Neural cell (in vitro differentiated cells): ENCODE results near the gene ARPC4. TPM values are rescaled to one million over a fixed set of nuclear protein-coding genes. Genes with fewer than 3 reads are reported as not detected.

Experiments used
- H2AFZ ChIP-seq: fragments of 200-600, 300-800 bp; sonication (generic), shearing (Covaris generic); 2 replicates; pipeline ENCODE4 v1.6.0; 2014; ENCODE audit warnings: low read depth, mild to moderate bottlenecking, antibody characterized with exemption, low read length, moderate library complexity
- H3F3A ChIP-seq: fragments of 200-600 bp; shearing (Covaris generic); 2 replicates; pipeline ENCODE4 v1.6.1; 2016; ENCODE audit warnings: mild to moderate bottlenecking, moderate library complexity, mixed read lengths, antibody characterized with exemption, low read length; ENCODE audit not compliant: insufficient read depth, poor library complexity, severe bottlenecking
- H3K27ac ChIP-seq: fragments of 200-600, 300-800 bp; sonication (generic), shearing (Covaris generic); 2 replicates; pipeline ENCODE4 v1.5.1; 2014; ENCODE audit warnings: mild to moderate bottlenecking, low read length, moderate library complexity
- H3K27me3 ChIP-seq: fragments of 300-800, 200-600 bp; sonication (generic), shearing (Covaris generic); 2 replicates; pipeline ENCODE4 v1.6.0; 2014; ENCODE audit warnings: mild to moderate bottlenecking, low read depth, low read length, moderate library complexity; ENCODE audit not compliant: insufficient read depth
- H3K36me3 ChIP-seq: fragments of 300-800, 200-600 bp; sonication (generic), shearing (Covaris generic); 2 replicates; pipeline ENCODE4 v1.5.1; 2014; ENCODE audit warnings: mild to moderate bottlenecking, antibody characterized with exemption, low read length, moderate library complexity; ENCODE audit not compliant: insufficient read depth
- H3K4me2 ChIP-seq: fragments of 300-800, 200-600 bp; sonication (generic), shearing (Covaris generic); 2 replicates; pipeline ENCODE4 v1.6.0; 2014; ENCODE audit warnings: mild to moderate bottlenecking, low read length
- H3K4me3 ChIP-seq: fragments of 300-800, 200-600 bp; sonication (generic), shearing (Covaris generic); 2 replicates; pipeline ENCODE4 v1.5.1; 2014; ENCODE audit warnings: mild to moderate bottlenecking, low read length, moderate library complexity
- H3K79me2 ChIP-seq: fragments of 200-600 bp; shearing (Covaris generic); replicated peaks from 2 replicates; pipeline ENCODE4 v1.6.0; 2014; ENCODE audit warnings: mild to moderate bottlenecking, low read length, moderate library complexity; ENCODE audit not compliant: insufficient read depth
- H3K9ac ChIP-seq: fragments of 300-800, 200-600 bp; sonication (generic), shearing (Covaris generic); 2 replicates; pipeline ENCODE4 v1.6.1; 2016; ENCODE audit warnings: mild to moderate bottlenecking, low read length, mixed read lengths
- H3K9me2 ChIP-seq: fragments of 200-600 bp; shearing (Covaris generic); 2 replicates; pipeline ENCODE4 v1.6.1; 2016; ENCODE audit warnings: mild to moderate bottlenecking, low read length, mixed read lengths; ENCODE audit not compliant: insufficient read depth
- H3K9me3 ChIP-seq: fragments of 200-600, 300-800 bp; sonication (generic), shearing (Covaris generic); 2 replicates; pipeline ENCODE4 v1.6.1; 2016; ENCODE audit warnings: mild to moderate bottlenecking, mixed run types, low read length, moderate library complexity, mixed read lengths
- H4K20me1 ChIP-seq: fragments of 200-600 bp; shearing (Covaris generic); 2 replicates; pipeline ENCODE4 v1.6.1; 2016; ENCODE audit warnings: mild to moderate bottlenecking, mixed run types; ENCODE audit not compliant: insufficient read depth
- CTCF ChIP-seq: fragments of 450-650 bp; IDR thresholded peaks from 2 replicates; pipeline ENCODE4 v1.5.1; 2014; ENCODE audit warnings: antibody characterized with exemption, mild to moderate bottlenecking, moderate library complexity; ENCODE audit not compliant: poor library complexity, severe bottlenecking
- EP300 ChIP-seq: fragments of 450-650 bp; conservative IDR thresholded peaks from 2 replicates; pipeline ENCODE4 v1.6.1; 2014; ENCODE audit warnings: antibody characterized with exemption, mild to moderate bottlenecking, moderate library complexity; ENCODE audit not compliant: poor library complexity, severe bottlenecking
- EZH2 ChIP-seq: fragments of 200-600, 300-800 bp; shearing (Covaris generic), sonication (generic); IDR thresholded peaks from 2 replicates; pipeline ENCODE4 v1.6.1; 2014; ENCODE audit warnings: antibody characterized with exemption, low read length, borderline replicate concordance, mild to moderate bottlenecking; ENCODE audit not compliant: insufficient read depth, poor library complexity, severe bottlenecking
- MXI1 ChIP-seq: fragments of 450-650 bp; conservative IDR thresholded peaks from 2 replicates; pipeline ENCODE4 v1.6.1; 2014; ENCODE audit warnings: antibody characterized with exemption, mild to moderate bottlenecking; ENCODE audit not compliant: poor library complexity, severe bottlenecking
- POLR2AphosphoS5 ChIP-seq: IDR thresholded peaks from 2 replicates; pipeline ENCODE4 v1.6.1; 2012
- RAD21 ChIP-seq: fragments of 450-650 bp; conservative IDR thresholded peaks from 2 replicates; pipeline ENCODE4 v1.6.1; 2014; ENCODE audit warnings: antibody characterized with exemption, mild to moderate bottlenecking, moderate library complexity
- REST ChIP-seq: IDR thresholded peaks from 2 replicates; pipeline ENCODE4 v1.6.1; 2012; ENCODE audit warnings: borderline replicate concordance
- SMC3 ChIP-seq: fragments of 450-650 bp; conservative IDR thresholded peaks from 2 replicates; pipeline ENCODE4 v1.6.1; 2014; ENCODE audit warnings: antibody characterized with exemption, mild to moderate bottlenecking, moderate library complexity; ENCODE audit not compliant: poor library complexity
- TAF1 ChIP-seq: IDR thresholded peaks from 2 replicates; pipeline ENCODE4 v1.6.1; 2012; ENCODE audit warnings: low read depth
- polyA plus RNA-seq: library from polyadenylated mRNA; depleted of rRNA; stranded (reverse); fragments of >200 nt; gene quantifications from 2 replicates; pipeline ENCODE4 v1.2.3, GENCODE V29; 2014

Gene ARPC4
- polyA plus RNA-seq, 1 donor from 2014 or later: 179 TPM

- no peak overlapping the region for H3K9ac ChIP-seq
- no peaks in the 10 kb centered on the region for H4K20me1 ChIP-seq
- no peak overlapping the region for H3K27ac ChIP-seq
- H3K36me3 ChIP-seq: no peaks in the 10 kb centered on the region
- no peaks in the 10 kb centered on the region for H3K9me3 ChIP-seq
- H3K9me2 ChIP-seq: no peaks in the 10 kb centered on the region
- TF ChIP-seq POLR2AphosphoS5 (no peak), RAD21 (no peak), SMC3 (no peak), EP300 (no peak), MXI1 (no peak), TAF1 (no peak), CTCF (no peak), EZH2 (no peak), REST (no peak)
- no peaks in the 10 kb centered on the region for H3K27me3 ChIP-seq
- no peak overlapping the region for H3K4me2 ChIP-seq
- no peak overlapping the region for H2AFZ ChIP-seq
- H3K4me3 ChIP-seq: no peak overlapping the region
- H3F3A ChIP-seq: no peaks in the 10 kb centered on the region
- no peaks in the 10 kb centered on the region for H3K79me2 ChIP-seq
Measured at GRCh38 chr3:9760779-9761505, 31.9 kb upstream of the ARPC4 start.

GRCh38 chr3:9761919-9762318 is 31.0 kb upstream of the ARPC4 start:
- no peaks in the 10 kb centered on the region for H3K27me3 ChIP-seq
- no peaks in the 10 kb centered on the region for H3K9me2 ChIP-seq
- no peak overlapping the region for H2AFZ ChIP-seq
- no peak overlapping the region for H3K4me2 ChIP-seq
- H3K9me3 ChIP-seq: no peaks in the 10 kb centered on the region
- no peak for TF ChIP-seq EP300
- TF ChIP-seq RAD21: no peak
- no peak for TF ChIP-seq MXI1
- TF ChIP-seq TAF1: no peak
- TF ChIP-seq POLR2AphosphoS5: no peak
- no peak for TF ChIP-seq REST
- no peaks in the 10 kb centered on the region for H3K36me3 ChIP-seq
- no peak overlapping the region for H3K9ac ChIP-seq
- no peaks in the 10 kb centered on the region for H4K20me1 ChIP-seq
- no peaks in the 10 kb centered on the region for H3F3A ChIP-seq
- no peak overlapping the region for H3K27ac ChIP-seq
- H3K79me2 ChIP-seq: no peaks in the 10 kb centered on the region
- no peak overlapping the region for H3K4me3 ChIP-seq
